ENCODE data around the gene ZNF766.

ZNF766 gene

DNA sequence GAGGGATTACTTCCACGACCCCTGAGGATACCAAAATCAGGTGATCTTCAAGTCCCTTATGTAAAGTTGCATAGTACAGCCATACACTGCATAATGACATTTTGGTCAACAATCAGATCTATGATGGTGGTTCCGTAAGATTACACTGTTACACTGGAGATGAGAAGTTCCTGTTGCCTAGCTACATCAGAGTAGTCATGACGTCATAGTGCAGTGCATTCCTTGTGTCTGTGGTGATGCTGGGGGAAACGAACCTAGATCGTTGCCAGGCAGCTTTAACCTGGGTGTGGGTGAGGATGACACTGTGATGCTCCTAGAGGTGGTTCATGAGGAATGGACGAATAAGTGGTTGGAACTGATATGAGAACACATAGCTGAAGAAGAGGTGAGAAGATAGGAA is 75.8 kb downstream of the ZNF766 start:
- H3K4me2 ChIP-seq (ENCODE audit: insufficient read depth, low read length): no peak overlapping the region
- no peak overlapping the region for H2AFZ ChIP-seq (ENCODE audit: low read depth, low read length)
- TF ChIP-seq, protein P1, sequence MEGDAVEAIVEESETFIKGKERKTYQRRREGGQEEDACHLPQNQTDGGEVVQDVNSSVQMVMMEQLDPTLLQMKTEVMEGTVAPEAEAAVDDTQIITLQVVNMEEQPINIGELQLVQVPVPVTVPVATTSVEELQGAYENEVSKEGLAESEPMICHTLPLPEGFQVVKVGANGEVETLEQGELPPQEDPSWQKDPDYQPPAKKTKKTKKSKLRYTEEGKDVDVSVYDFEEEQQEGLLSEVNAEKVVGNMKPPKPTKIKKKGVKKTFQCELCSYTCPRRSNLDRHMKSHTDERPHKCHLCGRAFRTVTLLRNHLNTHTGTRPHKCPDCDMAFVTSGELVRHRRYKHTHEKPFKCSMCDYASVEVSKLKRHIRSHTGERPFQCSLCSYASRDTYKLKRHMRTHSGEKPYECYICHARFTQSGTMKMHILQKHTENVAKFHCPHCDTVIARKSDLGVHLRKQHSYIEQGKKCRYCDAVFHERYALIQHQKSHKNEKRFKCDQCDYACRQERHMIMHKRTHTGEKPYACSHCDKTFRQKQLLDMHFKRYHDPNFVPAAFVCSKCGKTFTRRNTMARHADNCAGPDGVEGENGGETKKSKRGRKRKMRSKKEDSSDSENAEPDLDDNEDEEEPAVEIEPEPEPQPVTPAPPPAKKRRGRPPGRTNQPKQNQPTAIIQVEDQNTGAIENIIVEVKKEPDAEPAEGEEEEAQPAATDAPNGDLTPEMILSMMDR (IDR thresholded peaks at IDR 0.05; ENCODE audit: borderline replicate concordance, extremely low read depth, low read length, poor library complexity, severe bottlenecking): no peak
- no peak for TF ChIP-seq EZH2 (IDR thresholded peaks at IDR 0.05; ENCODE audit: borderline replicate concordance, low read depth, low read length, severe bottlenecking)
- H3K9me3 ChIP-seq (ENCODE audit: insufficient read depth, low read length, severe bottlenecking): no peaks in the 10 kb centered on the region
- no peaks in the 10 kb centered on the region for H3K27me3 ChIP-seq (ENCODE audit: insufficient read depth, low read length, poor library complexity)
- peaks cover 32% of the 10 kb centered on the region for H3K36me3 ChIP-seq (ENCODE audit: insufficient read depth, low read length)
- no peak for DNase-seq
- no peaks in the 10 kb centered on the region for H3K4me1 ChIP-seq (ENCODE audit: insufficient read depth, low read length)
- H3K27ac ChIP-seq (ENCODE audit: low read length): no peak overlapping the region
- no peak for ATAC-seq (ENCODE audit: insufficient read depth, low read depth)
- H3K79me2 ChIP-seq (ENCODE audit: insufficient read depth, low read length): no peaks in the 10 kb centered on the region; the same call in 1 of the 2 replicates
- H3K9ac ChIP-seq (ENCODE audit: low read depth, low read length): no peak overlapping the region
- H3K4me3 ChIP-seq (ENCODE audit: low read depth in 1 of 2, low read length in 2 of 2): no peak overlapping the region
- no peaks in the 10 kb centered on the region for H4K20me1 ChIP-seq (ENCODE audit: insufficient read depth, low read length)
